GM08714 (cell line): ENCODE results near the gene OR1N2.
"Not testable (repeated sequence)": the region's sequence is repeated elsewhere in the genome, so short reads cannot be mapped to it uniquely, and the experiment has no call there.

Source experiments
- H3K4me3 ChIP-seq: fragments of 200-500 bp; sonication (Bioruptor generic); 2 replicates; pipeline ENCODE4 v1.5.1; 2014; ENCODE audit warnings: mild to moderate bottlenecking, low read length, inconsistent platforms
- ZNF274 ChIP-seq: IDR thresholded peaks from 2 replicates; pipeline ENCODE4 v1.6.1; 2012; ENCODE audit warnings: mild to moderate bottlenecking, low read depth, low read length

The OR1N2 gene

DNA sequence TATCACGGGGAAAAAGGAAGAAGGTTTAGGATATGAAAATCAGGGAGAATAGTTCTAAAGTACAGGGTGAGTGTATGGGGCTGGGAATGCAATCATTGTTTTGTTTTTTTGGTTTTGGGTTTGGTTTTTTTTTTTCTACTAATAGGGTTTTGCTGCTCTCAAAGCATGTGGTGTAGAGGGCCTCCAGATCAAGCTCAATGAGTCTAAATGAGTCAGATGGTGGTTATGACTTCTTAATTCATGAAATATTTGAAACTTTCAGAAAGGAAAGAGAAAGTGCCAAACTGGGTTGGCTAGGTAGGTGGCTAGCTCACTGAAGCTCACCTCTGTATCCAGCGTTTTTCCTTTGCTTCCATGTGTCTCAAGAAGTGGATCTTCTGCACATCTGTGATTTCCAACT is 19.5 kb downstream of the OR1N2 start:
- TF ChIP-seq ZNF274, result no peak
- no peak overlapping the region for H3K4me3 ChIP-seq

DNA sequence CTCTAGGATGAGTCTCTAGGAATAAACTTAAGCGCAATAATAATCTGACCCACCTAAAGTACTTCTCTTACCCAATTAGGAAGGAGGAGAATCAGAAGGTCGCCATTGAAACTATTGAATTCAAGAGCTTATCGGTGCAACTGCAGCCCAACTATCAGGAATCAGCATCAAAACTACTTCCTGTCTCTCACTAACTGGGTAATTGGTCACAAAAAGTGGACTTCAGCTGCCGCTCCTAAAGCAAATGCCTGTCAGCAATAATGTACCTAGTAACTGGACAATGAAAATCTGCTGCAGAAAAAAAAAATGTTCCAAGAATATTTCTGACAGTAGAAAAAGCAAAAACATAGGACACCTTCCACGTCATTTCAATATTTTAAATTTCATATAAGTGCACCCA is 27.0 kb downstream of the OR1N2 start:
- no peak overlapping the region for H3K4me3 ChIP-seq
- no peak for TF ChIP-seq ZNF274

DNA sequence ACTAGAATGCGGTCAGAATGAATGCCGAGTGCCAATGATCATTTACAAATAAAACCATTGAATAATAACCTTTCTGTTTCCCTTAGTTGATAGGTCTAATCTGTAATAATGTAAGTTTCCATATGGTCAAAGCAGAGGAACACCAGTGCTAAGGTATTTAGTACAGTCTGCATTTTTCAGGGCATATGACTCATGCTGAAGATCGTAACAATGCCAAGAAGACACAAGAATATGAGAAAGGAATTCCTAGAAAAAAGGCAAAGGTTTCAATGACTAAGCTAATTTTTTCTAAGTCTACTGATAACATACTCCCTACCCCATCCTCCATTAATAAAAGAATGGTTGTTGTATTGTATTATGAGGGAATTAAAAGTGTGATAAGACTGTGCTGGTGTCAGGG is 27.4 kb downstream of the OR1N2 start:
- no peak overlapping the region for H3K4me3 ChIP-seq
- no peak for TF ChIP-seq ZNF274

DNA sequence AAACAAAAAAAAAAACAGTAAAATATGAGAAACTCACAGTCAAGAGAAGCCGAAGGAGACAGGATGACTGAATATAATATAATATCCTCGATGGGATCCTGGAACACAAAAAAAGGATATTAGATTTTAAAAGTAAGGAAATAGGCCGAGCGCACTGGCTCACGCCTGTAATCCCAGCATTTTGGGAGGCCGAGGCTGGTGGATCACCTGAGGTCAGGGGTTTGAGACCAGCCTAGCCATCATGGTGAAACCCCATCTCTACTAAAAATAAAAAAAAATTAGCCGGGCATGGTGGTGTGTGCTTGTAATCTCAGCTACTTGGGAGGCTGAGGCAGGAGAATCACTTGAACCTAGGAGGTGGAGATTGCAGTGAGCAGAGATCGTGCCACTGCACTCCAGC is 30.4 kb downstream of the OR1N2 start, which contains the start of gene OR1L8:
TSS of gene OR1L8 (minus strand) at position 101 of the 400 bp plus-strand sequence. CDS start 14,907 bp downstream, outside the sequence.
- not testable (repeated sequence) for H3K4me3 ChIP-seq
